ENCODE results near the gene SLC26A8.
"Not testable (repeated sequence)": the region's sequence is repeated elsewhere in the genome, so short reads cannot be mapped to it uniquely, and the experiment has no call there.

SLC26A8 gene

GRCh38 chr6:35960187-35960586 is 64.3 kb downstream of the SLC26A8 start:
- Histone ChIP-seq H3K27me3 (ENCODE audit: insufficient read depth, low read length) (no peaks in the 10 kb centered on the region), H3K9me3 (ENCODE audit: insufficient read depth, low read depth, low read length) (no peaks in the 10 kb centered on the region), H3K4me3 (ENCODE audit: low read length) (no peak overlapping the region), H3K9ac (ENCODE audit: low read depth, low read length) (no peak overlapping the region), H3K4me1 (ENCODE audit: insufficient read depth, low read length) (no peaks in the 10 kb centered on the region), H3K36me3 (ENCODE audit: insufficient read depth, low read depth, low read length) (no peaks in the 10 kb centered on the region), H3K27ac (ENCODE audit: low read length) (no peak overlapping the region)

- no peak overlapping the region for H3K27ac ChIP-seq (ENCODE audit: low read length)
- no peaks in the 10 kb centered on the region for H3K36me3 ChIP-seq (ENCODE audit: insufficient read depth, low read depth, low read length)
- H3K9me3 ChIP-seq (ENCODE audit: insufficient read depth, low read depth, low read length), result no peaks in the 10 kb centered on the region
- H3K27me3 ChIP-seq (ENCODE audit: insufficient read depth, low read length), result no peaks in the 10 kb centered on the region
- H3K4me3 ChIP-seq (ENCODE audit: low read length), result no peak overlapping the region
- H3K4me1 ChIP-seq (ENCODE audit: insufficient read depth, low read length), result no peaks in the 10 kb centered on the region; the same call in 1 of the 2 replicates
- no peak overlapping the region for H3K9ac ChIP-seq (ENCODE audit: low read depth, low read length)
Measured at GRCh38 chr6:35955970-35956369, 68.5 kb downstream of the SLC26A8 start.

- no peaks in the 10 kb centered on the region for H3K36me3 ChIP-seq (ENCODE audit: insufficient read depth, low read depth, low read length)
- H3K27ac ChIP-seq (ENCODE audit: low read length), result no peak overlapping the region
- no peaks in the 10 kb centered on the region for H3K9me3 ChIP-seq (ENCODE audit: insufficient read depth, low read depth, low read length)
- no peaks in the 10 kb centered on the region for H3K27me3 ChIP-seq (ENCODE audit: insufficient read depth, low read length)
- peaks cover 2% of the 10 kb centered on the region; the same call in 1 of the 2 replicates for H3K4me1 ChIP-seq (ENCODE audit: insufficient read depth, low read length)
- no peak overlapping the region for H3K9ac ChIP-seq (ENCODE audit: low read depth, low read length)
- no peak overlapping the region for H3K4me3 ChIP-seq (ENCODE audit: low read length)
Measured at GRCh38 chr6:35955521-35955920, 68.9 kb downstream of the SLC26A8 start.

DNA sequence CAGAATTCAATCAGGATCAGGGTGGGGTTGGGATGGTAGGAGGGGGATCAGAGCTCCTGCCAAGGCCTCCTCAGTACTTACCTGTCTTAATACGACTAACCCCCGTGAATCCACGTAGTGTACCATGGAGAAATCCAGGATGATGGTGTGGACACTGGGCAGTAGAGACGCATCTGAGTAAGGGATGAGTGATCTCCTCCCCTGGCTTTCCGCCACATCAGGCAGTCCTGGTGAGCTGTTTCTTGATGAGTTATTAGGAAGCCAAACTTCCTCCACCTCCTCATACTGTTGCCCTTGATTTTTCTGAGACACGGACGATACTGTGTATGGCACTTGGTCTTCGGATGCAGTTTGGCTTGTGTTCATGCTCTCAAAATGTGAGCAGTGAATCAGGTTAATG is 69.4 kb downstream of the SLC26A8 start:
- Histone ChIP-seq H3K9me3 (ENCODE audit: insufficient read depth, low read depth, low read length) (no peaks in the 10 kb centered on the region), H3K27ac (ENCODE audit: low read length) (no peak overlapping the region), H3K9ac (ENCODE audit: low read depth, low read length) (no peak overlapping the region), H3K4me1 (ENCODE audit: insufficient read depth, low read length) (peaks cover 2% of the 10 kb centered on the region; the same call in 1 of the 2 replicates), H3K4me3 (ENCODE audit: low read length) (no peak overlapping the region), H3K36me3 (ENCODE audit: insufficient read depth, low read depth, low read length) (no peaks in the 10 kb centered on the region), H3K27me3 (ENCODE audit: insufficient read depth, low read length) (no peaks in the 10 kb centered on the region)

- no peaks in the 10 kb centered on the region for H3K9me3 ChIP-seq (ENCODE audit: insufficient read depth, low read depth, low read length)
- H3K4me3 ChIP-seq (ENCODE audit: low read length), result no peak overlapping the region
- H3K4me1 ChIP-seq (ENCODE audit: insufficient read depth, low read length), result peaks cover 2% of the 10 kb centered on the region; the same call in 1 of the 2 replicates
- no peak overlapping the region for H3K9ac ChIP-seq (ENCODE audit: low read depth, low read length)
- H3K27ac ChIP-seq (ENCODE audit: low read length), result no peak overlapping the region
- no peaks in the 10 kb centered on the region for H3K27me3 ChIP-seq (ENCODE audit: insufficient read depth, low read length)
- H3K36me3 ChIP-seq (ENCODE audit: insufficient read depth, low read depth, low read length), result no peaks in the 10 kb centered on the region
Measured at GRCh38 chr6:35954333-35954732, 70.1 kb downstream of the SLC26A8 start.

- Histone ChIP-seq H3K27ac (ENCODE audit: low read length) (no peak overlapping the region), H3K4me1 (ENCODE audit: insufficient read depth, low read length) (peaks cover 2% of the 10 kb centered on the region; the same call in 1 of the 2 replicates), H3K9me3 (ENCODE audit: insufficient read depth, low read depth, low read length) (no peaks in the 10 kb centered on the region), H3K27me3 (ENCODE audit: insufficient read depth, low read length) (no peaks in the 10 kb centered on the region), H3K9ac (ENCODE audit: low read depth, low read length) (no peak overlapping the region), H3K36me3 (ENCODE audit: insufficient read depth, low read depth, low read length) (no peaks in the 10 kb centered on the region), H3K4me3 (ENCODE audit: low read length) (no peak overlapping the region)
Measured at GRCh38 chr6:35948725-35949124, 75.7 kb downstream of the SLC26A8 start.

GRCh38 chr6:35945650-35946025 is 78.8 kb downstream of the SLC26A8 start:
- Histone ChIP-seq H3K9me3 (ENCODE audit: insufficient read depth, low read depth, low read length) (no peaks in the 10 kb centered on the region), H3K4me1 (ENCODE audit: insufficient read depth, low read length) (0 out of 2 replicates have a peak, but pooled peaks cover 1% of the 10 kb centered on the region), H3K4me3 (ENCODE audit: low read length) (no peak overlapping the region), H3K9ac (ENCODE audit: low read depth, low read length) (no peak overlapping the region), H3K27ac (ENCODE audit: low read length) (no peak overlapping the region), H3K36me3 (ENCODE audit: insufficient read depth, low read depth, low read length) (no peaks in the 10 kb centered on the region), H3K27me3 (ENCODE audit: insufficient read depth, low read length) (no peaks in the 10 kb centered on the region)

DNA sequence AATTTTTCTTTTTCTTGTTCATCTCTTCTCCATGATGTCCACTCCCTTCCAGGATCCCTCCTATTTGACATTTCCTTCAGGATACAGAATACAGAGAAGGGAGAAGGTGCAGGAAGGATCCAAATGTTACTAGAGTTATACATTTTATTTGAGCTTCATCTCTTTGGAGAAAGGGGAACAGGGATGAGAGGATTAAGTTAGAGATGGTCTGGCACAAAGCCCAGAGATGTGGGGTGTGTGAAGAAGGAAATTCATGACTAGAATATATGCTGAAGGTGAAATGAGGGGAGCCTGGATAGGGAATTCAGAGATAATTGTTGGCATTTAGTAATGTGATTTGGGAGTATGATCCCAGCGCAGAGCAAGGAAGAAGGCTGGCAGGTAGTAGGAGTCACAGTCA is 81.1 kb downstream of the SLC26A8 start:
- Histone ChIP-seq H3K9me3 (ENCODE audit: insufficient read depth, low read depth, low read length) (no peaks in the 10 kb centered on the region), H3K27ac (ENCODE audit: low read length) (no peak overlapping the region), H3K9ac (ENCODE audit: low read depth, low read length) (no peak overlapping the region), H3K4me1 (ENCODE audit: insufficient read depth, low read length) (no peaks in the 10 kb centered on the region), H3K27me3 (ENCODE audit: insufficient read depth, low read length) (no peaks in the 10 kb centered on the region), H3K4me3 (ENCODE audit: low read length) (no peak overlapping the region), H3K36me3 (ENCODE audit: insufficient read depth, low read depth, low read length) (no peaks in the 10 kb centered on the region)

DNA sequence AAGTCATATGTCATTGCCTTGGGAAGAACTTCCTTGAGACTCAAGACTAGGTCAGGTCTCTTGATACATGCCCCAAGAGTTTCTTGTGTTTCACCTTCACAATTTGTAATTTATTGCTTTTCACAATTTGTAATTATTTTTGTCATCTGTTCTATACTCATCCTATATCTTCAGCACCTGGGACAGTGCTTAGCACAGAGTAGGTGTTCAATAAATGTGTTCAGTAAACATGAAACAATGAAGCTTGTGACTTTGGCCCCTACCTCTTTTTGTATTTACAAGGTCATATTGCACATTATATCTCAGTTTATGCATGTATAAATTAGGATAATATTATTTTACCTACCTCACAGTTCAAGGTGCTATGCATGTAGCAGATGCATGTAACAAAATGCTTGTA is 82.1 kb downstream of the SLC26A8 start:
- no peak overlapping the region for H3K27ac ChIP-seq (ENCODE audit: low read length)
- H3K9ac ChIP-seq (ENCODE audit: low read depth, low read length), result no peak overlapping the region
- no peaks in the 10 kb centered on the region for H3K27me3 ChIP-seq (ENCODE audit: insufficient read depth, low read length)
- no peak overlapping the region for H3K4me3 ChIP-seq (ENCODE audit: low read length)
- H3K9me3 ChIP-seq (ENCODE audit: insufficient read depth, low read depth, low read length), result no peaks in the 10 kb centered on the region
- no peaks in the 10 kb centered on the region for H3K36me3 ChIP-seq (ENCODE audit: insufficient read depth, low read depth, low read length)
- no peaks in the 10 kb centered on the region for H3K4me1 ChIP-seq (ENCODE audit: insufficient read depth, low read length)

GRCh38 chr6:35941170-35941569 is 83.3 kb downstream of the SLC26A8 start:
- not testable (repeated sequence) for H3K9me3 ChIP-seq (ENCODE audit: insufficient read depth, low read depth, low read length); H3K4me3 ChIP-seq (ENCODE audit: low read length); H3K27me3 ChIP-seq (ENCODE audit: insufficient read depth, low read length); H3K36me3 ChIP-seq (ENCODE audit: insufficient read depth, low read depth, low read length); H3K9ac ChIP-seq (ENCODE audit: low read depth, low read length); H3K27ac ChIP-seq (ENCODE audit: low read length); H3K4me1 ChIP-seq (ENCODE audit: insufficient read depth, low read length)

DNA sequence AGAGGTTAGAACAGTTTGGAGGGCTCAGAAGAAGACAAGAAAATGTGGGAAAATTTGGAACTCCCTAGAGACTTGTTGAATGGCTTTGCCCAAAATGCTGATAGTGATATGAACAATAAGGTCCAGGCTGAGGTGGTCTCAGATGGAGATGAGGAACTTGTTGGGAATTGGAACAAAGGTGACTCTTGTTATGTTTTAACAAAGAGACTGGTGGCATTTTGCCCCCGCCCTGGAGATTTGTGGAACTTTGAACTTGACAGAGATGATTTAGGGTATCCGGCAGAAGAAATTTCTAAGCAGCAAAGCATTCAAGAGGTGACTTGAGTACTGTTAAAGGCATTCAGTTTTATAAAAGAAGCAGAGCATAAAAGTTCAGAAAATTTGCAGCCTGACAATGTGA is 84.4 kb downstream of the SLC26A8 start:
- not testable (repeated sequence) for H3K27me3 ChIP-seq (ENCODE audit: insufficient read depth, low read length); H3K27ac ChIP-seq (ENCODE audit: low read length); H3K9me3 ChIP-seq (ENCODE audit: insufficient read depth, low read depth, low read length); H3K4me1 ChIP-seq (ENCODE audit: insufficient read depth, low read length); H3K36me3 ChIP-seq (ENCODE audit: insufficient read depth, low read depth, low read length); H3K4me3 ChIP-seq (ENCODE audit: low read length); H3K9ac ChIP-seq (ENCODE audit: low read depth, low read length)

DNA sequence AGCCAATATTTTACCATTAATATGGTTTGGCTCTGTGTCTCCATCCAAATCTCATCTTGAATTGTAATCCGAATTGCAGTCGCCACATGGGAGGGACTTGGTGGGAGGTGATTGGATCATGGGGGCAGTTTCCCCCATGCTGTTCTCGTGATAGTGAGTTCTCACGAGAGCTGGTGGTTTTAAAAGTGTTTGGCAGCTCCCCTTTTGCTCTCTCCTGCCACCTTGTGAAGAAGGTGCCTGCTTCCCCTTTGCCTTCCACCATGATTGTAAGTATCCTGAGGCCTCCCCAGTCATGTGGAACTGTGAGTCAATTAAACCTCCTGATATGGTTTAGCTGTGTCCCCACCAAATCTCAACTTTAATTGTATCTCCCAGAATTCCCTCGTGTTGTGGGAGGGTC is 85.2 kb downstream of the SLC26A8 start:
- H3K9ac ChIP-seq (ENCODE audit: low read depth, low read length); H3K36me3 ChIP-seq (ENCODE audit: insufficient read depth, low read depth, low read length); H3K4me1 ChIP-seq (ENCODE audit: insufficient read depth, low read length); H3K4me3 ChIP-seq (ENCODE audit: low read length); H3K9me3 ChIP-seq (ENCODE audit: insufficient read depth, low read depth, low read length); H3K27me3 ChIP-seq (ENCODE audit: insufficient read depth, low read length); H3K27ac ChIP-seq (ENCODE audit: low read length): not testable (repeated sequence)
